ENCODE data around the gene FMNL3. TPM values are rescaled to one million over a fixed set of nuclear protein-coding genes. Genes with fewer than 3 reads are reported as not detected.

FMNL3 gene
- total RNA-seq, 1 donor from 2014 or later, result 84.3 TPM

GRCh38 chr12:49661746-49662145, 45.5 kb downstream of the FMNL3 start:
- Mint-ChIP-seq H3K27ac (peak overlapping the region; percentile 94), H3K4me1 (peaks cover 76% of the 10 kb centered on the region), H3K27me3 (no peaks in the 10 kb centered on the region), H3K4me3 (peak overlapping the region; percentile 80), H3K9me3 (no peaks in the 10 kb centered on the region), H3K36me3 (ENCODE audit: low read depth) (peaks cover 54% of the 10 kb centered on the region)
- ChIA-PET POLR2A (interaction anchor here (0.5 to 20.3 kb wide), 7 partner anchors 11 to 182 kb away, joined by 3 to 265 read pairs (median 6); partner anchors contain the start of genes FMNL3 and PRPF40B), CTCF (interaction anchor here (1.0 to 3.7 kb wide), 5 partner anchors 8 to 49 kb away, joined by 3 to 18 read pairs (median 4); partner anchors contain the start of gene FMNL3)
- DNase-seq, result no peak
- TF ChIP-seq, protein P1, sequence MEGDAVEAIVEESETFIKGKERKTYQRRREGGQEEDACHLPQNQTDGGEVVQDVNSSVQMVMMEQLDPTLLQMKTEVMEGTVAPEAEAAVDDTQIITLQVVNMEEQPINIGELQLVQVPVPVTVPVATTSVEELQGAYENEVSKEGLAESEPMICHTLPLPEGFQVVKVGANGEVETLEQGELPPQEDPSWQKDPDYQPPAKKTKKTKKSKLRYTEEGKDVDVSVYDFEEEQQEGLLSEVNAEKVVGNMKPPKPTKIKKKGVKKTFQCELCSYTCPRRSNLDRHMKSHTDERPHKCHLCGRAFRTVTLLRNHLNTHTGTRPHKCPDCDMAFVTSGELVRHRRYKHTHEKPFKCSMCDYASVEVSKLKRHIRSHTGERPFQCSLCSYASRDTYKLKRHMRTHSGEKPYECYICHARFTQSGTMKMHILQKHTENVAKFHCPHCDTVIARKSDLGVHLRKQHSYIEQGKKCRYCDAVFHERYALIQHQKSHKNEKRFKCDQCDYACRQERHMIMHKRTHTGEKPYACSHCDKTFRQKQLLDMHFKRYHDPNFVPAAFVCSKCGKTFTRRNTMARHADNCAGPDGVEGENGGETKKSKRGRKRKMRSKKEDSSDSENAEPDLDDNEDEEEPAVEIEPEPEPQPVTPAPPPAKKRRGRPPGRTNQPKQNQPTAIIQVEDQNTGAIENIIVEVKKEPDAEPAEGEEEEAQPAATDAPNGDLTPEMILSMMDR (IDR thresholded peaks at IDR 0.05), result no peak
- intact Hi-C loops (cut with micrococcal nuclease), result loop anchor here (1.0 to 5.0 kb wide), 4 partner anchors 10 to 91 kb away; partner anchors contain the start of gene FMNL3
- ATAC-seq (ENCODE audit: low read depth), result no peak

DNA sequence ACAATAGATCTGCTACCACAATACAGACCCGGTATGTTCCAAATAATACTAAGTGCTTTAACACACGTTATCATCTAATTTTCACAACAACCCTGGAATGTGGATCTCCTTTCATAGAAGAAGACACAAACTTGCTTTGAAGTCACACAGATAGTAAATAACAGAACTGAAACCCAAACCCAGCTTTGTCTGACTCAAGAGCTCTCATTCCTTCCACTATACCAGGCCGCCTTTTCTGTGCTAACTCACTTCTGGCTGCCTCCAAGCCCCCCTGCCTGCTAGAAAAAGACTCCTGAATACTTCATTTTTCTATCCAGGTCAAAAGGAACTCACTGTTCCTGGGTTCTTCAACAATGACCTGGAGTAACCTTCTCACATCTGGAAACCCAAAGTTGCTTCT, 46.0 kb downstream of the FMNL3 start:
- peak; percentile 69 for ATAC-seq (ENCODE audit: low read depth)
- H3K4me3 Mint-ChIP-seq, result peak overlapping the region; percentile 80
- H3K27ac Mint-ChIP-seq, result peak overlapping the region; percentile 94
- ChIA-PET POLR2A (interaction anchor here (0.5 to 20.3 kb wide), 8 partner anchors 12 to 802 kb away, joined by 3 to 265 read pairs (median 6); partner anchors contain the start of gene FMNL3), CTCF (interaction anchor here (1.2 to 3.7 kb wide), 4 partner anchors 9 to 49 kb away, joined by 4 to 18 read pairs (median 5); partner anchors contain the start of gene FMNL3)
- no peaks in the 10 kb centered on the region for H3K27me3 Mint-ChIP-seq
- peaks cover 71% of the 10 kb centered on the region for H3K4me1 Mint-ChIP-seq
- intact Hi-C loops (cut with micrococcal nuclease), result loop anchor here (1.0 to 5.0 kb wide), 4 partner anchors 10 to 91 kb away; partner anchors contain the start of gene FMNL3
- TF ChIP-seq, protein P1 (IDR thresholded peaks at IDR 0.05), result no peak
- no peaks in the 10 kb centered on the region for H3K9me3 Mint-ChIP-seq
- peaks cover 58% of the 10 kb centered on the region for H3K36me3 Mint-ChIP-seq (ENCODE audit: low read depth)
- DNase-seq, result no peak

DNA sequence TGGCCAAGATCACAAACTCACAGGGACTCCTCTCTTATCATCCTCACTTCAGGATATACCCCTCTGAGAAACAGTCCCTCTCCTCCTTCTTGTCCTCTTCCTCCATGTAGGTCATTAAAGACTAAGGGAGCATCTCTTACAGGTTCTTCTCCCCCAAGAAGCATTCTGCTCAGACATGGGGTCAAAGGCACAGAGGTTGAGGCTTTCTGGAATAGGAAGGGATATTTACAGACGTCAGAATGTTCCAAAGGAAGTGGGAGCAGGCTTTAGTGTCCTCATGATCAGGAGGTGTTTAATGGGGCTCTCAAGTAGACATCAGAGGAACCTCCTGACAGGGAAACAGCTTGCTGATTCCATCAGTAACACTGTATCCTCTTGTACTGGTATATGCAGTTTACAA, 47.5 kb downstream of the FMNL3 start:
- no peak overlapping the region for H3K4me3 Mint-ChIP-seq
- H3K27ac Mint-ChIP-seq, result no peak overlapping the region
- DNase-seq (no peak), ATAC-seq (ENCODE audit: low read depth) (no peak)
- ChIA-PET POLR2A (interaction anchor here (2.0 to 20.3 kb wide), 3 partner anchors 13 to 44 kb away, joined by 10 to 265 read pairs (median 63); partner anchors contain the start of gene FMNL3), CTCF (interaction anchor here (1.0 to 3.7 kb wide), 2 partner anchors 12 to 14 kb away, joined by 3 to 18 read pairs; no protein-coding TSS in a partner anchor)
- H3K4me1 Mint-ChIP-seq, result peaks cover 57% of the 10 kb centered on the region
- no peaks in the 10 kb centered on the region for H3K27me3 Mint-ChIP-seq
- H3K9me3 Mint-ChIP-seq, result no peaks in the 10 kb centered on the region
- intact Hi-C loops (cut with micrococcal nuclease), result loop anchor here (5.0 kb wide), 1 partner anchor 93 kb away; no protein-coding TSS in a partner anchor
- TF ChIP-seq, protein P1 (IDR thresholded peaks at IDR 0.05), result no peak
- peaks cover 56% of the 10 kb centered on the region for H3K36me3 Mint-ChIP-seq (ENCODE audit: low read depth)

DNA sequence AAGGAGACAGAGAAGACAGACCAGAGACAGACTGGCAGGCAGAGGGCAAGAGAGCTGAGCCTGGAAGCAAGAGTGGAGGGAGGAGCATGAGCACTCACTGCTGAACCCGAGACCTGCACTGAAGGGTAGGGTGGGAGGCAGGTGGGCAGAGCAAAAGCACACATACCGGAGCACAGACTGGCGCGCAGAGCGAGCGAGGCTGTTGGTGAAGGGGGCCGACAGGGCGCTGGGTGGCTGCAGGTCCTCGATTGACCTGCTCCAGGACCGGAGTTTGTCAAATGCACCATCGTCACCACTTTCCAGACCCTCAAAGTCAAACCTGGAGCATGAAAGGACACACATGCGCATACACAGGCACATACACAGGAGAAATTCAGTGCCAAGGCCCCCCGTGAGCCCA, 48.9 kb downstream of the FMNL3 start:
- DNase-seq, result no peak
- ChIA-PET POLR2A (interaction anchor here (0.5 to 20.3 kb wide), 3 partner anchors 13 to 97 kb away, joined by 3 to 265 read pairs (median 3); partner anchors contain the start of gene FMNL3), CTCF (interaction anchor here (1.3 kb wide), 1 partner anchor 50 kb away, joined by 3 read pairs; no protein-coding TSS in a partner anchor)
- H3K36me3 Mint-ChIP-seq (ENCODE audit: low read depth), result peaks cover 70% of the 10 kb centered on the region
- no peak overlapping the region for H3K4me3 Mint-ChIP-seq
- H3K9me3 Mint-ChIP-seq, result no peaks in the 10 kb centered on the region
- H3K27me3 Mint-ChIP-seq, result no peaks in the 10 kb centered on the region
- H3K27ac Mint-ChIP-seq, result no peak overlapping the region
- intact Hi-C loops (cut with micrococcal nuclease), result no loop called here
- peaks cover 44% of the 10 kb centered on the region for H3K4me1 Mint-ChIP-seq
- TF ChIP-seq, protein P1 (IDR thresholded peaks at IDR 0.05), result no peak
- no peak for ATAC-seq (ENCODE audit: low read depth)

DNA sequence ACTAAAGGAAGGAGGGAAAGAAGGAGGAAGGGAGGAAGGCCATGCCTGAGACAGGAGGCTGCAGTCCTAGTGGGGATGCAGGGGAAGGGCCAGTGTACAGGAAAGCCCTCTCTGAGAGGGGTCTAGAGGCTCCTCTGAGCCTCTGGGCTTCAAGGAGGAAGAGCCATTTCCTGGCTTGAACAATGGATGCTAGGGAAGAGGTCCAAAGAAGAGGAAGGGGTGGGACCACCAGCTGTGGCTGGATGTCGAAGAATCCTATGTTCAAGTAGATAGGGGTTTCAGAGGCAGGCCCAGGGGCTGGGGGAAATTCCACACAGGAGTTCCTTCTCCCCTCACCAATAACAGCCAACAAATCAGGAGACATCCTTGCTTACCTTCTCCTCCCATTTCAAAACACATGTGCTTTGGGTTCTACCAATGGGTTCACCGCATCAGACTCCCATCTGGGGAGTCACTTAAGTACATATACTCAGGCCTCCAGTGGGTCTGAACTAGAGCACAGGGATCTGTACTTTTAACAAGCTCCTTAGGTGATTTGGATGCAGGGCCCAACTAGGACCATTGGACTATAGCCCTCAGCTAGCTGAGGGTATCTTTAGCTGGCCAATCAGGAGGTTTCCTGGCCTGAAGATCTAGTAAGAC, 51.5 kb downstream of the FMNL3 start:
- DNase-seq, result no peak
- TF ChIP-seq, protein P1 (IDR thresholded peaks at IDR 0.05), result no peak
- H3K4me3 Mint-ChIP-seq, result no peak overlapping the region
- ChIA-PET CTCF (interaction anchor here (0.9 to 2.0 kb wide), 3 partner anchors 11 to 86 kb away, joined by 4 to 8 read pairs (median 4); partner anchors contain the start of gene TMBIM6), POLR2A (interaction anchor here (0.7 kb wide), 1 partner anchor 32 kb away, joined by 4 read pairs; the partner anchor contains the start of gene PRPF40B)
- no peak overlapping the region for H3K27ac Mint-ChIP-seq
- peaks cover 79% of the 10 kb centered on the region for H3K36me3 Mint-ChIP-seq (ENCODE audit: low read depth)
- H3K4me1 Mint-ChIP-seq, result peaks cover 21% of the 10 kb centered on the region
- intact Hi-C loops (cut with micrococcal nuclease), result no loop called here
- H3K27me3 Mint-ChIP-seq, result no peaks in the 10 kb centered on the region
- ATAC-seq (ENCODE audit: low read depth), result no peak
- H3K9me3 Mint-ChIP-seq, result no peaks in the 10 kb centered on the region

Measured in activated B cell treated with CpG ODN at 0.5 μM for 24 hours (primary cell).